GM21381 (cell line): ENCODE measurements around the gene HBG1.
A peak's percentile ranks its signal among the peaks of the same experiment; 100 is the strongest.
"Not testable (repeated sequence)": the region's sequence is repeated elsewhere in the genome, so short reads cannot be mapped to it uniquely, and the experiment has no call there.

ENCODE experiments used
- ATAC-seq: cut with Tn5 transposase; IDR thresholded peaks from one replicate; pipeline ENCODE4 v1.9.1; 2021; ENCODE audit warnings: mild to moderate bottlenecking, moderate library complexity; ENCODE audit not compliant: unreplicated experiment

The HBG1 gene

GRCh38 chr11:5249807-5250396 lies at the start of gene HBG1:
TSS of gene HBG1 (minus strand) at chr11:5249857. CDS start at chr11:5249804, 53 bp downstream.
- ATAC-seq, result not testable (repeated sequence)

GRCh38 chr11:5298451-5298850 lies 48.8 kb upstream of the HBG1 start:
- no peak for ATAC-seq

- ATAC-seq, result no peak
Observed at GRCh38 chr11:5297721-5298323, 48.2 kb upstream of the HBG1 start.

- not testable (repeated sequence) for ATAC-seq
Observed at GRCh38 chr11:5294342-5294995, 44.8 kb upstream of the HBG1 start.

GRCh38 chr11:5293028-5293427 lies 43.4 kb upstream of the HBG1 start:
- no peak for ATAC-seq

GRCh38 chr11:5291207-5291838 lies 41.7 kb upstream of the HBG1 start:
- ATAC-seq, result peak; percentile 93

- ATAC-seq, result no peak
Observed at GRCh38 chr11:5290106-5290505, 40.4 kb upstream of the HBG1 start.

GRCh38 chr11:5289696-5290095 lies 40.0 kb upstream of the HBG1 start:
- ATAC-seq, result no peak

GRCh38 chr11:5288906-5289550 lies 39.4 kb upstream of the HBG1 start:
- ATAC-seq, result no peak

- ATAC-seq, result no peak
Observed at GRCh38 chr11:5288108-5288905, 38.6 kb upstream of the HBG1 start.

- no peak for ATAC-seq
Observed at GRCh38 chr11:5286901-5287300, 37.2 kb upstream of the HBG1 start.

GRCh38 chr11:5286351-5286750 lies 36.7 kb upstream of the HBG1 start:
- ATAC-seq, result no peak

- ATAC-seq, result no peak
Observed at GRCh38 chr11:5285703-5286340, 36.2 kb upstream of the HBG1 start.

GRCh38 chr11:5284637-5285036 lies 35.0 kb upstream of the HBG1 start:
- no peak for ATAC-seq

- no peak for ATAC-seq
Observed at GRCh38 chr11:5283882-5284281, 34.2 kb upstream of the HBG1 start.

- no peak for ATAC-seq
Observed at GRCh38 chr11:5283086-5283485, 33.4 kb upstream of the HBG1 start.

GRCh38 chr11:5282628-5283027 lies 33.0 kb upstream of the HBG1 start:
- no peak for ATAC-seq

GRCh38 chr11:5281596-5281995 lies 31.9 kb upstream of the HBG1 start:
- ATAC-seq, result no peak

GRCh38 chr11:5280582-5281102 lies 31.0 kb upstream of the HBG1 start:
- peak; percentile 94 for ATAC-seq
